ENCODE data around the gene HS1BP3.

- TF ChIP-seq CTCF (IDR thresholded peaks at IDR 0.05) (no peak), POLR2A (IDR thresholded peaks at IDR 0.05) (no peak)
Observed at GRCh38 chr2:20651731-20652099, 817 bp upstream of the HS1BP3 start.

All from thyroid gland (tissue), 4 donors.